ENCODE measurements around the gene PTPRN2. TPM values are rescaled to one million over a fixed set of nuclear protein-coding genes. Genes with fewer than 3 reads are reported as not detected.

PTPRN2 gene
- total and polyA plus RNA-seq, 7 donors = 0.47 to 0.82 (median 0.51) TPM

DNA sequence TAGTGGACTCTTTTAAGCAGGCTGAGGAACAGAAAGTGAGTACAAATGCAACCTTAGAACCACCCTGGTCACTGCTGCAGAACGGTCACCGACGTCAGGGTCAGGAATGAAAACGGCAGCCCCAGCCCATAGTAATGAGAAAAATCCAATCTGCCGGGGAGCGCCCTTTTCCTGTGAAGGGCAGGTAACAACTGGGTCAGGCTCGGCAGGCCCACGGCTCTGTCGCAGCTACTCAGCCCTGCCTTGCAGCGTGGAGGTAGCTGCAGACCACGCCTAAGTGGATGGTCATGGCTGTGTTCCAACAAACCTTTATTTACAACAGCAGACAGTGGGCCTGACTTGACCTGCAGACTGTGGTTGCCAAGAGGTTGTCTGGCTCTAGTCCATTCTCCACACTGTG, 687.6 kb downstream of the PTPRN2 start:
- intact Hi-C loops (cut with DNase I) = no loop called here
- TF ChIP-seq, protein P1, sequence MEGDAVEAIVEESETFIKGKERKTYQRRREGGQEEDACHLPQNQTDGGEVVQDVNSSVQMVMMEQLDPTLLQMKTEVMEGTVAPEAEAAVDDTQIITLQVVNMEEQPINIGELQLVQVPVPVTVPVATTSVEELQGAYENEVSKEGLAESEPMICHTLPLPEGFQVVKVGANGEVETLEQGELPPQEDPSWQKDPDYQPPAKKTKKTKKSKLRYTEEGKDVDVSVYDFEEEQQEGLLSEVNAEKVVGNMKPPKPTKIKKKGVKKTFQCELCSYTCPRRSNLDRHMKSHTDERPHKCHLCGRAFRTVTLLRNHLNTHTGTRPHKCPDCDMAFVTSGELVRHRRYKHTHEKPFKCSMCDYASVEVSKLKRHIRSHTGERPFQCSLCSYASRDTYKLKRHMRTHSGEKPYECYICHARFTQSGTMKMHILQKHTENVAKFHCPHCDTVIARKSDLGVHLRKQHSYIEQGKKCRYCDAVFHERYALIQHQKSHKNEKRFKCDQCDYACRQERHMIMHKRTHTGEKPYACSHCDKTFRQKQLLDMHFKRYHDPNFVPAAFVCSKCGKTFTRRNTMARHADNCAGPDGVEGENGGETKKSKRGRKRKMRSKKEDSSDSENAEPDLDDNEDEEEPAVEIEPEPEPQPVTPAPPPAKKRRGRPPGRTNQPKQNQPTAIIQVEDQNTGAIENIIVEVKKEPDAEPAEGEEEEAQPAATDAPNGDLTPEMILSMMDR (IDR thresholded peaks at IDR 0.05) = no peak
- H3K27me3 ChIP-seq (ENCODE audit: insufficient read depth in 3 of 3, low read length in 2 of 3) = peaks cover 0 to 5% (median 0%) of the 10 kb centered on the region in 3 donors
- H3K36me3 ChIP-seq (ENCODE audit: insufficient read depth in 1 of 2, low read depth in 1 of 2) = no peaks in the 10 kb centered on the region
- H3K9me3 ChIP-seq = no peaks in the 10 kb centered on the region
- no peak overlapping the region for H3K27ac ChIP-seq
- ATAC-seq (no peak), DNase-seq (no peak)
- H3K4me1 ChIP-seq = no peaks in the 10 kb centered on the region
- no peak overlapping the region for H3K4me3 ChIP-seq
- WGBS, 3 donors = 53 to 67% (median 57%) methylated on average over 11 of the region's 11 CpGs

DNA sequence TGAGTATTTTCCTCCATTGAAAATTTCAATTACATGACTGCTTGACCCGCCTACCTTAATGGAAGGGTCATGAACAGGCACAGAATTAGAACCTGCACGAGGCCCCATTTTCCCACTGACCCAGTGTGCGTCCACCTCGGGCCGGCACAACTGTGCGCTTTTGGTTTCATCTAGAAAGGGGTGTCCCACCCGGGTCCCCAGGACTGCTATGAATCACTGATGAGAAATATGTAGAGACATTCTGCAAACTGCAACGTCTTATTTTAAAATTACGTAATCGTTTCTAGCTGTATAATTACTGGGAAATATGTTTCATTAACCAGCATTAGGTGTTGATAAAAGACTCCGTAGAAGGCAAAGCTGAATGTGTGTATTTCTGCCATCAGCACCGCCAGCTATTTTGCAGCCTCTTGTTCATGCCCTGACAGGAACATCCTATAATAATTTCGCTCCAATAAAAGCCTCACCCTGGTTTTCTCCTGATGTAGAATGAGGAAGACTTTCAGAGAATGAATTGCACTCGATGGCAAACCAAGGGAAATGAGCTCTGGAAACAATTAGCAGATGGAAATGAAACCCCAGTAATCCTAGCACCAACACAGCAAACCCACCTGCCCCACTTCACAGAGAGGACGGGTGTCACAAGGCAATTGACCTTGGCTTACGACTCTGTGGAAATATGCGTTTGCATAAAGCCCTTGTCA, 688.7 kb downstream of the PTPRN2 start:
- ATAC-seq = no peak

DNA sequence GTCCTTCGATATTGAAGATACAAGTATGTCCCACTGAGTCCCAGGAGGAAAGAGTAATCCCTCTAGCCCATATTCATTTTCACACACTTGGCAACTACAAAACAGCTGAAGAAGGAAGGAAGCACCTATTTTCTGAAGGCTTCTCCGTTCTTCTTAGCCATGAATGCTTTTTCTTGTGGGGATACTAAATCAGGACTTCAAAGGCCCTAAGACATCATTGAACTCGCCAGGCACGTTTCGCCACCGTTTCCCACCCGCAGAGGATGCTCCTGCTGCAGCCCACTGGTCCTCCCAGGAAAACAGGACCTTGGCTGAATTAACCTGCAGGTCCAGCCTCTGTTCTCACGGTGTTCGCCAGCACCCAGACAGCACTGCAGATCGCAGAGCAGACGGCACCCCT, 689.4 kb downstream of the PTPRN2 start:
- Histone ChIP-seq H3K4me1 (no peaks in the 10 kb centered on the region), H3K4me3 (no peak overlapping the region), H3K27me3 (ENCODE audit: insufficient read depth in 3 of 3, low read length in 2 of 3) (peaks cover 0 to 5% (median 2%) of the 10 kb centered on the region in 3 donors), H3K27ac (no peak overlapping the region), H3K9me3 (no peaks in the 10 kb centered on the region), H3K36me3 (ENCODE audit: insufficient read depth in 1 of 2, low read depth in 1 of 2) (no peaks in the 10 kb centered on the region)
- ATAC-seq (no peak), DNase-seq (no peak)
- TF ChIP-seq, protein P1 (IDR thresholded peaks at IDR 0.05) = no peak
- intact Hi-C loops (cut with DNase I) = no loop called here
- whole genome bisulfite sequencing, 3 donors = 53 to 63% (median 61%) methylated on average over 11 of the region's 11 CpGs

More for the DNA sequence above, 688.7 kb downstream of the PTPRN2 start:
- DNase-seq = no peak
- intact Hi-C loops (cut with DNase I) = no loop called here
- no peaks in the 10 kb centered on the region for H3K36me3 ChIP-seq (ENCODE audit: insufficient read depth in 1 of 2, low read depth in 1 of 2)
- H3K27ac ChIP-seq = no peak overlapping the region
- H3K4me3 ChIP-seq = no peak overlapping the region
- H3K4me1 ChIP-seq = no peaks in the 10 kb centered on the region
- WGBS, 3 donors = 74 to 76% (median 76%) methylated on average over 17 of the region's 17 CpGs
- H3K9me3 ChIP-seq = no peaks in the 10 kb centered on the region
- TF ChIP-seq, protein P1 (IDR thresholded peaks at IDR 0.05) = no peak
- peaks cover 0 to 5% (median 0%) of the 10 kb centered on the region in 3 donors for H3K27me3 ChIP-seq (ENCODE audit: insufficient read depth in 3 of 3, low read length in 2 of 3)

DNA sequence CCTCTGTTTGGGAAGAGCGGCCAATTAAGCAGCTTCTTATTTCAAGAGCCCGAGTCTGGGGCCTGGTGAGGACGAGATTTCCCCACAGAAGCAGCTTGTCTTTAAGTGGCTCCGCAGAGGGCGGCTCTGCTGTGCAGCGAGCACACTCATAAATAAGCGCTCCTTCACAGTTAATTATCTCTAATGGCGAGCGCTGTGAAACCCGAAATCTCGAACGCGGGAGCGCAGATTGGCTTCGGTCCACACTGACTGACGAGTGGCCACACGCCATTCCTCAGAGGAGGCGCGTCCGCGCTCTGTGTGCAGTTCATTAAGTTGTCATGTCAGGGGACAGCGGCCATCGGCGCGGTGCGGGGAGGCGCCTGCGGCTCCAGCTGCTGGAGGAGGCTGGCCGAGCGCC, 689.9 kb downstream of the PTPRN2 start:
- DNase-seq (no peak), ATAC-seq (no peak)
- WGBS, 3 donors = 24 to 36% (median 25%) methylated on average over 30 of the region's 30 CpGs
- H3K9me3 ChIP-seq = no peaks in the 10 kb centered on the region
- intact Hi-C loops (cut with DNase I) = no loop called here
- H3K27ac ChIP-seq = no peak overlapping the region
- H3K27me3 ChIP-seq (ENCODE audit: insufficient read depth in 3 of 3, low read length in 2 of 3) = peaks cover 0 to 5% (median 2%) of the 10 kb centered on the region in 3 donors
- TF ChIP-seq, protein P1 (IDR thresholded peaks at IDR 0.05) = no peak
- H3K4me3 ChIP-seq = no peak overlapping the region
- H3K36me3 ChIP-seq (ENCODE audit: insufficient read depth in 1 of 2, low read depth in 1 of 2) = no peaks in the 10 kb centered on the region
- no peaks in the 10 kb centered on the region for H3K4me1 ChIP-seq

Data from psoas muscle (tissue), 8 donors.